ENCODE data around the gene XRCC2.

Gene XRCC2

GRCh38 chr7:152608656-152609055 is 67.3 kb downstream of the XRCC2 start:
- no peak for DNase-seq

- DNase-seq: no peak
Observed at GRCh38 chr7:152608208-152608607, 67.7 kb downstream of the XRCC2 start.

DNA sequence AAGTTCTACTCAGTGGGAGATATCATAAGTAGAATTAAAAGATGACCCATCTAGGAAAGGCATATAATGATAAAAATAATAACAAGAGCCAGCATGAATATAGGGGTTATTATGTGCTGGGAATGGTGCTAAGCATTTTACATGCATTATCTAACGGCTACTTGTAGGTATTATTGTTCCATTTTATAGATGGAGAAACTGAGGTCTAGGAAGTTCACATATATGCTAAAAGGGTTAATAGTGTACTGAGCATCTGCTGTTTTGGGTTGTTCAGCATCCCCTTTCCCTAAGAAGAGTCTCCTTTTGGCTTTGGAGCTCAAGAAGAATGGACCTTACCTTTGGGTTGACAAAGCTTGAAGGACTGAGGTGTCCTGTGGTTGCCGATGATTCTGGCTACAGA is 68.9 kb downstream of the XRCC2 start:
- no peak for DNase-seq

- DNase-seq: no peak
Observed at GRCh38 chr7:152602962-152603361, 73.0 kb downstream of the XRCC2 start.

DNA sequence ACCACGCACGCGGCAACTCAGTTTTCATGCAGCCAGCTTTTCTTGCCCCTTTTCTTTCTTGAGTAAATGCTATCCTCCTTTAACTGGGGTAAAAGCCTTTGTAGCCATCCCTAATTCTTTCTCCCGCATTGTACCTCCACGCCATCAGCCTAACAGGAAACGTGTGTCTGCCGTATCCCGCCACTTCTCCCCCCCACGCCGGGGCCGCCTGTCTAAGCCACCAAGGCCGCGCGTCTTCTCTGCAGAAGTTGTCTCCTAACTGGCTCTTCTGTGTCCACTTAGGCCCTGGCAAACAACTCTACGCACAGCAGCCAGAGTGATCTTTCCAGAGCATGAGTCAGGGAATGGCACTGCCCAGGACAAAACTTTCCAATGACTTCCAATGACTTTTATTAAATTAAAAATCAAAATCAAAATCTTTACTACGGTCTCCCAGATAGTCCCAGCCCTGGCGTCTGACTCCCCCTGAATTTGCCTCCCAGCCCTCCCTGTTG is 74.6 kb downstream of the XRCC2 start:
- DNase-seq: no peak

GRCh38 chr7:152600266-152600665 is 75.7 kb downstream of the XRCC2 start:
- no peak for DNase-seq

- DNase-seq: no peak
Observed at GRCh38 chr7:152597507-152597906, 78.4 kb downstream of the XRCC2 start.

GRCh38 chr7:152596824-152597223 is 79.1 kb downstream of the XRCC2 start:
- DNase-seq: no peak

All from MV-4-11 (cell line).